Fibroblast of skin of right quadriceps (primary cell): Measurements from ENCODE around the gene GPN2.

ENCODE experiments used
- DNase-seq: peaks from one replicate; pipeline ENCODE4 v3.0.0-alpha.2; 2013

Gene GPN2

DNA sequence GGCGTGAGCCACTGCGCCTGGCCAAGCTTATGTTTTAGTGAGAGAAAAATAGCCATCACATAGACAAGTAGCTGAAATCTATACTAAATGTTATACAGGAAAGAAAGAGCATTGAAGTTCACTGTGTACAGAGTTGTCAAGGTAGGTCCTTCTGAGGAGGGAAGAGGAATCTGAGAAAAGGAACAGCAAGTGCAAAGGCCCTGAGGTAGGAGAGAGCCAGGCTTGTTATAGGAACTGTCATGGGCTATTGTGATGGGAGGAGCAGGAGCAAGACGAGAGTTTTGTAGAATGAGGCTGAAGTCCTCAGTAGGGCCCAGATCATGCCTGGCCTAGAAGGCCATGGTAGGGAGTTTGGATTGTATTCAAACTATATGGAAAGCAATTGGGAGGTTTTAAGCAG, 59.0 kb downstream of the GPN2 start:
- DNase-seq: no peak

DNA sequence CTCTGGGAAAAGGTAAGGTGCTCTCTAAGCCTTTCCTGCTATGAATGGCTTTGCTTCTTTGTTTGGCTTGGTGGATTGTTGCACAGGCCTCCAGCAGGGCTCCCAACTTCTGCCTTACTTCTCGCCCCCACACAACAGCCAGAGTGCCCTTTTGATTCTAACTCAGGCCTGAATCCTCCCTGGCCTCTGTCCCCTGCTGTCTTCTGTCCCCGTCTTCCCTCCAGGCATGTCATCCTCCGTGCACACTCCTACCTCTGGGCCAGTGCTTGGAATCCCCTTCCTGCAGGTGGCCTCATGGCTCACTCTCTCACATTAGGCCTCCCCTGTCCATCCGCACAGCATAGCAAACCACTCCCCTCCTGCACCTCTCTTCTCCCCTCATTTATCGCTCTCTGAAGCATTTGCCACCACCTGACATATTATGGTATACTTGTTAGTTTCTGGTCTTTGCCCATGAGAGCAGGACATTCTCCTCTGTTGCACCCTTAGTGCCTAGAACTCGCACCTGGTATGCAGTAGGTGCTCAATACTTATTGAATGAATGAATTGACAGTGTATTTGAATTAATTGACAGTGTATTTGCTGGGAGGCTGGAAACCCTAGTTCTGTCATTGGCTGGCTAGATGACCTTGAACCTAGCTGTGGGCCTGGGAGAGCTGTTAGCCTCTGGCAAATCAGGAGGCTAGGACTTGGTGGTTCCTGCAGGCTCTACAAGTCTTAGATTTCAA, 60.7 kb downstream of the GPN2 start:
- no peak for DNase-seq

GRCh38 chr1:26828411-26828991, 61.6 kb downstream of the GPN2 start:
- DNase-seq: no peak

GRCh38 chr1:26827663-26828062, 62.4 kb downstream of the GPN2 start:
- DNase-seq: no peak

DNA sequence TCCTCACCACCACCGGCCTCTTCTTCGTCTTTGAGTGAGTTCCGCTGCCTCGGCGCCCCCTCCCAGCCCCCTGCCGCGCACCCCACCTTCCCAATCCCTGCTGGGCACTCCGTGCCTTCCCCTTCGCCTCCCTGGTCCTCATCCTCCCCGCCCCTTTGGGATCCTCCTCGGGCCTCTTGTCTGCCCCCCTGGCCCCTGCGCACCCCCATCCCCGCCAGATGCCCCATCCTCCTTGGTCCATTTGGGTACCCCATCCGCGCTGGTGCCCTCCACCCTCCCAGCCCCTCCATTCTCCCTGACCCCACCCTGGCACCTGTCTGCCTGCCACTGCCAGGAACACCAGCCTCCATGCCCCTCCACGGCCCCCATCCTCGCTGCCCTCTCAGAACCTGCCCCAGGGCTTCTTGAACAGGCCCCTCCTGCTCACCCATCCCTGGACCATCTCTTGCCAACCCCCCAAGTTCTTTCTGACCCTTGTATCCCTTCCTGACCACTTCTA, 62.9 kb downstream of the GPN2 start:
- DNase-seq: no peak

GRCh38 chr1:26826261-26827105, 63.6 kb downstream of the GPN2 start, which contains the start of gene ZDHHC18:
Gene ZDHHC18 (plus strand): TSS chr1:26826688. CDS start chr1:26826805, 117 bp downstream.
- peak; percentile 49 for DNase-seq
